Posterior vena cava (tissue), 2 donors: Measurements from ENCODE around the gene DLX1. TPM values are rescaled to one million over a fixed set of nuclear protein-coding genes. Genes with fewer than 3 reads are reported as not detected.
"Not testable (repeated sequence)": the region's sequence is repeated elsewhere in the genome, so short reads cannot be mapped to it uniquely, and the experiment has no call there.

ENCODE experiments used
- DNase-seq: peaks from one replicate; pipeline ENCODE4 v3.0.0-alpha.2; 2020; ENCODE audit warnings: low spot score
- intact Hi-C, 2 donors: fragments of 100-400 bp; cut with DNase I; formaldehyde crosslinking; loops; one replicate each; pipeline versions ENCODE4 v1.14.1 to v1.14.2; 2022 to 2023
- long read RNA-seq, 2 donors: library from polyadenylated mRNA; unstranded; transcript quantifications; one replicate each; pipeline ENCODE4 v2.0.0, GENCODE V29; 2020 to 2021
- total RNA-seq, 2 donors: library from RNA; stranded (reverse); fragmentation: NEBNext Ultra II Directional; extraction: Animal tissue kit (Norgen Biotek cat#: 25700); gene quantifications; one replicate each; pipeline ENCODE4 v1.2.1, GENCODE V29; 2021
- donor health status: DM: yes; HTN: yes; CAD: no.
- donor health status: DM: yes; HTN: yes; CAD: no.

DLX1 gene
- not detected for total RNA-seq
- long read RNA-seq, donor 1: 0 reads
- long read RNA-seq, donor 2: 0 reads

- DNase-seq: no peak
- intact Hi-C loops: no loop called here
These were observed at the start of gene DLX1 for GRCh38 chr2:172085460-172086159. Gene DLX1 (plus strand): TSS chr2:172085507. CDS start chr2:172085678, 171 bp downstream.

- intact Hi-C loops: no loop called here
- no peak for DNase-seq
These were observed 47.2 kb upstream of the DLX1 start for GRCh38 chr2:172038121-172038520.

GRCh38 chr2:172038604-172039003 lies 46.7 kb upstream of the DLX1 start:
- intact Hi-C loops: no loop called here
- no peak for DNase-seq

GRCh38 chr2:172039011-172039704 lies 46.1 kb upstream of the DLX1 start:
- intact Hi-C loops: no loop called here
- no peak for DNase-seq

GRCh38 chr2:172040311-172040710 lies 45.0 kb upstream of the DLX1 start:
- no peak for DNase-seq
- intact Hi-C loops: no loop called here

- no peak for DNase-seq
- intact Hi-C loops: no loop called here
These were observed 39.1 kb upstream of the DLX1 start for GRCh38 chr2:172046080-172046678.

GRCh38 chr2:172046866-172047565 lies 38.3 kb upstream of the DLX1 start:
- intact Hi-C loops: no loop called here
- no peak for DNase-seq

- intact Hi-C loops: no loop called here
- no peak for DNase-seq
These were observed 37.5 kb upstream of the DLX1 start for GRCh38 chr2:172047566-172048507.

GRCh38 chr2:172048508-172049503 lies 36.5 kb upstream of the DLX1 start:
- intact Hi-C loops: no loop called here
- DNase-seq: no peak

GRCh38 chr2:172049567-172050120 lies 35.7 kb upstream of the DLX1 start:
- intact Hi-C loops: no loop called here
- no peak for DNase-seq

- no peak for DNase-seq
- intact Hi-C loops: no loop called here
These were observed 34.7 kb upstream of the DLX1 start for GRCh38 chr2:172050479-172051125.

- intact Hi-C loops: no loop called here
These were observed 33.0 kb upstream of the DLX1 start for GRCh38 chr2:172052000-172052983.

GRCh38 chr2:172053486-172053885 lies 31.8 kb upstream of the DLX1 start:
- DNase-seq: no peak
- intact Hi-C loops: no loop called here

More at GRCh38 chr2:172052000-172052983, 33.0 kb upstream of the DLX1 start:
- DNase-seq: no peak

GRCh38 chr2:172056293-172056692 lies 29.0 kb upstream of the DLX1 start:
- intact Hi-C loops: no loop called here
- no peak for DNase-seq

GRCh38 chr2:172058660-172059059 lies 26.6 kb upstream of the DLX1 start:
- intact Hi-C loops: no loop called here
- DNase-seq: no peak

- DNase-seq, intact Hi-C loops: not testable (repeated sequence)
These were observed 25.2 kb upstream of the DLX1 start for GRCh38 chr2:172060118-172060517.
